K562 (cell line): ENCODE data around the gene KRT81. TPM values are rescaled to one million over a fixed set of nuclear protein-coding genes. Genes with fewer than 3 reads are reported as not detected.

Experiments used
- ATAC-seq: fragments of 200-7000 bp; cut with Tn5 transposase; 3 replicates; pipeline ENCODE4 v1.9.1; 2020; ENCODE audit warnings: moderate library complexity
- BruUV-seq: library from RNA; stranded (reverse); fragments of 400-500 nt; replicated peaks from 2 replicates; lab custom pipeline; 2021; lab: Mats Ljungman, UMichigan
- CTCF ChIA-PET: fragments of 300-600 bp; formaldehyde crosslinking; extraction: SDS; loops from one replicate; lab custom pipeline; 2021; ENCODE audit warnings: low intra/inter-chr PET ratio; lab: Yijun Ruan, JAX
- POLR2A ChIA-PET: fragments of 300-600, 350-650 bp; sonication (Branson Sonifier 250); formaldehyde crosslinking; extraction: SDS; loops from one replicate; lab custom pipeline; 2021; ENCODE audit warnings: antibody characterized with exemption, inconsistent platforms; lab: Yijun Ruan, JAX
- DNase-seq, 4 experiments: peaks; one replicate each; pipeline versions ENCODE4 v3.0.0 to v3.0.0-alpha.2; 2011 to 2018; ENCODE audit warnings: low spot score in 3 of 4, mixed read lengths in 3 of 4; ENCODE audit errors: extremely low read depth in 1 of 4
- FAIRE-seq: peaks from 2 replicates; lab custom pipeline; 2011; peaks lifted over from hg19 to GRCh38; lab: Jason Lieb, UNC
- H2AFZ ChIP-seq: 2 replicates; pipeline ENCODE4 v1.6.0; 2011; ENCODE audit warnings: low read depth, low read length, control low read depth, inconsistent platforms
- H3K27ac ChIP-seq: fragments of 200-600 bp; 3 replicates; pipeline ENCODE4 v1.8.0; 2011; ENCODE audit warnings: low read depth, mild to moderate bottlenecking, control low read depth, inconsistent platforms, low read length, moderate library complexity, mixed read lengths; ENCODE audit errors: extremely low read depth
- H3K27me3 ChIP-seq, 2 experiments: fragments of 300-600 bp in 1 of 2; 2 replicates in 1 of 2; 3 replicates in 1 of 2; pipeline versions ENCODE4 v1.6.0 to v1.8.0; 2011; ENCODE audit warnings: inconsistent platforms in 2 of 2, low read length in 2 of 2, mild to moderate bottlenecking in 1 of 2, mixed read lengths in 1 of 2, moderate library complexity in 1 of 2; ENCODE audit not compliant: control insufficient read depth in 2 of 2, insufficient read depth in 2 of 2
- H3K36me3 ChIP-seq: fragments of 300-600 bp; 3 replicates; pipeline ENCODE4 v1.8.0; 2011; ENCODE audit warnings: mild to moderate bottlenecking, low read length, inconsistent platforms; ENCODE audit not compliant: control insufficient read depth, insufficient read depth
- H3K4me1 ChIP-seq, 2 experiments: fragments of 200-600 bp in 1 of 2; replicated peaks in 1 of 2; 2 replicates in 1 of 2; 3 replicates in 1 of 2; pipeline versions ENCODE4 v1.5.1 to v1.8.0; 2011; ENCODE audit warnings: inconsistent platforms in 2 of 2, low read length in 2 of 2, mild to moderate bottlenecking in 1 of 2, mixed read lengths in 1 of 2, moderate library complexity in 1 of 2; ENCODE audit not compliant: control insufficient read depth in 2 of 2, insufficient read depth in 2 of 2
- H3K4me2 ChIP-seq: 2 replicates; pipeline ENCODE4 v1.6.1; 2011; ENCODE audit warnings: low read length, control low read depth, inconsistent platforms, mixed read lengths; ENCODE audit not compliant: insufficient read depth
- H3K4me3 ChIP-seq: fragments of 200-600 bp; sonication (generic), shearing (Covaris generic); 2 replicates; pipeline ENCODE4 v1.5.1; 2016; ENCODE audit warnings: control low read depth, inconsistent platforms
- H3K79me2 ChIP-seq: fragments of 200-600 bp; 3 replicates; pipeline ENCODE4 v1.8.0; 2011; ENCODE audit warnings: low read length, inconsistent platforms; ENCODE audit not compliant: control insufficient read depth, insufficient read depth
- H3K9ac ChIP-seq, 2 experiments: 2 replicates each; pipeline versions ENCODE4 v1.6.0 to v1.6.1; 2011; ENCODE audit warnings: low read depth in 2 of 2, low read length in 2 of 2, control low read depth in 1 of 2, inconsistent platforms in 1 of 2, mild to moderate bottlenecking in 1 of 2, mixed read lengths in 1 of 2; ENCODE audit not compliant: insufficient read depth in 1 of 2
- H3K9me1 ChIP-seq: one replicate; pipeline ENCODE4 v1.6.0; 2011; ENCODE audit warnings: inconsistent platforms, mild to moderate bottlenecking, low read length, moderate library complexity; ENCODE audit not compliant: control insufficient read depth, insufficient read depth
- H3K9me3 ChIP-seq: replicated peaks from 2 replicates; pipeline ENCODE4 v1.5.1; 2011; ENCODE audit warnings: low read depth, low read length, inconsistent platforms; ENCODE audit not compliant: control insufficient read depth, insufficient read depth
- H4K20me1 ChIP-seq: replicated peaks from 2 replicates; pipeline ENCODE4 v1.6.1; 2011; ENCODE audit warnings: low read length, inconsistent platforms, mixed read lengths; ENCODE audit not compliant: control insufficient read depth, insufficient read depth
- DPF2 ChIP-seq: fragments of 450-650 bp; IDR thresholded peaks from 2 replicates; pipeline ENCODE4 v1.6.1; 2016
- ETV1 ChIP-seq: fragments of 450-650 bp; conservative IDR thresholded peaks from 2 replicates; pipeline ENCODE4 v1.6.1; 2016; ENCODE audit warnings: missing genetic modification characterization, control low read depth, low read depth, missing compliant biosample characterization
- HDAC1 ChIP-seq, 2 experiments: fragments of 450-650 bp; IDR thresholded peaks; 2 replicates each; pipeline ENCODE4 v1.6.1; 2016 to 2017; ENCODE audit warnings: inconsistent platforms in 1 of 2, mild to moderate bottlenecking in 1 of 2, moderate library complexity in 1 of 2
- HNRNPUL1 ChIP-seq: fragments of 200-400 bp; formaldehyde crosslinking; IDR thresholded peaks from 2 replicates; pipeline ENCODE4 v1.6.1; 2017; ENCODE audit warnings: low read length
- NBN ChIP-seq: fragments of 450-650 bp; IDR thresholded peaks from 2 replicates; pipeline ENCODE4 v1.6.1; 2016; ENCODE audit warnings: low read depth, mild to moderate bottlenecking
- NCOA6 ChIP-seq: fragments of 450-650 bp; IDR thresholded peaks from 2 replicates; pipeline ENCODE4 v1.6.1; 2017; ENCODE audit warnings: mild to moderate bottlenecking
- ZNF184 ChIP-seq: sonication (generic); formaldehyde crosslinking; IDR thresholded peaks from 2 replicates; pipeline ENCODE4 v1.5.0; 2020; ENCODE audit warnings: missing genetic modification reagents
- ZNF507 ChIP-seq: conservative IDR thresholded peaks from 2 replicates; pipeline ENCODE4 v1.6.1; 2017; ENCODE audit warnings: missing genetic modification characterization, missing compliant biosample characterization
- ZNF561 ChIP-seq: fragments of 450-650 bp; formaldehyde crosslinking; conservative IDR thresholded peaks from 2 replicates; pipeline ENCODE4 v1.4.0; 2020; ENCODE audit warnings: mild to moderate bottlenecking, moderate library complexity
- ZNF583 ChIP-seq: fragments of 250-450 bp; sonication (Bioruptor Pico); IDR thresholded peaks from 2 replicates; pipeline ENCODE4 v1.4.0; 2020
- ZNF780A ChIP-seq: fragments of 250-450 bp; sonication (Bioruptor Pico); IDR thresholded peaks from 2 replicates; pipeline ENCODE4 v1.5.0; 2021; ENCODE audit warnings: mild to moderate bottlenecking
- WGBS: fragments of 100-300 bp; shearing (Covaris generic); methylation state at CpG from one replicate; pipeline ENCODE4 v1.1.6; 2016; ENCODE audit warnings: low coverage, mixed read lengths; ENCODE audit not compliant: insufficient coverage; ENCODE audit errors: missing lambda C conversion rate; 5-methylcytosine and 5-hydroxymethylcytosine counted together
- in situ Hi-C: fragments of 300-500 bp; cut with MboI; formaldehyde crosslinking; loops from 4 replicates; pipeline ENCODE4 v1.15.0; 2018; ENCODE audit warnings: inconsistent platforms, mixed read lengths
- intact Hi-C: fragments of 100-400 bp; cut with micrococcal nuclease; formaldehyde crosslinking; loops from 2 replicates; pipeline ENCODE4 v1.14.2; 2022
- polyA plus RNA-seq, 8 experiments: library from polyadenylated mRNA; depleted of rRNA in 4 of 8; stranded (reverse) in 5 of 8; unstranded in 3 of 8; fragments of >200 nt; fragmentation: Nextera tagmentation in 2 of 8; fragmentation: Illumina TruSeq in 1 of 8; extraction: Ambion mirVana in 2 of 8; extraction: Trizol in 1 of 8; gene quantifications; 2 replicates each; pipeline versions ENCODE4 v1.2.1 to v1.2.3, GENCODE V29; 2011 to 2014; ENCODE audit warnings: inconsistent platforms in 1 of 8, missing spikeins in 1 of 8
- total RNA-seq, 7 experiments: library from RNA; depleted of rRNA in 6 of 7; stranded (reverse); fragments of >200 nt in 6 of 7; fragmentation: Illumina TruSeq in 2 of 7; extraction: Trizol in 2 of 7; gene quantifications; 2 replicates each; pipeline versions ENCODE4 v1.2.1 to v1.2.3, GENCODE V29; 2011 to 2021; ENCODE audit warnings: low replicate concordance in 1 of 7
- TF ChIP-seq, protein P1 (sequence below): fragments of 250-450 bp; sonication (Bioruptor Pico); IDR thresholded peaks from 2 replicates; pipeline ENCODE4 v1.4.0; 2020; ENCODE audit warnings: borderline replicate concordance
- TF ChIP-seq, protein P2 (sequence below): fragments of 250-450 bp; sonication (Bioruptor Pico); IDR thresholded peaks from 2 replicates; pipeline ENCODE4 v1.5.1; 2021; ENCODE audit warnings: mild to moderate bottlenecking

KRT81 gene
- total and polyA plus RNA-seq, 9 of the 15 experiments (the other 6 are each of a cell fraction or from before 2014, with no cell fraction given), result 0.27 TPM; not detected in 8

GRCh38 chr12:52310622-52311284 lies 19.4 kb upstream of the KRT81 start (continued):
- TF ChIP-seq, protein P1, sequence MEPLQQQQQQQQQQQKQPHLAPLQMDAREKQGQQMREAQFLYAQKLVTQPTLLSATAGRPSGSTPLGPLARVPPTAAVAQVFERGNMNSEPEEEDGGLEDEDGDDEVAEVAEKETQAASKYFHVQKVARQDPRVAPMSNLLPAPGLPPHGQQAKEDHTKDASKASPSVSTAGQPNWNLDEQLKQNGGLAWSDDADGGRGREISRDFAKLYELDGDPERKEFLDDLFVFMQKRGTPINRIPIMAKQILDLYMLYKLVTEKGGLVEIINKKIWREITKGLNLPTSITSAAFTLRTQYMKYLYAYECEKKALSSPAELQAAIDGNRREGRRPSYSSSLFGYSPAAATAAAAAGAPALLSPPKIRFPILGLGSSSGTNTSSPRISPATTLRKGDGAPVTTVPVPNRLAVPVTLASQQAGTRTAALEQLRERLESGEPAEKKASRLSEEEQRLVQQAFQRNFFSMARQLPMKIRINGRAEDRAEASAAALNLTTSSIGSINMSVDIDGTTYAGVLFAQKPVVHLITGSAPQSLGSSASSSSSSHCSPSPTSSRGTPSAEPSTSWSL, result no peak
- TF ChIP-seq HNRNPUL1 (no peak), ZNF507 (tag) (no peak), NCOA6 (no peak), HDAC1 (IDR thresholded peaks at IDR 0.05) (no peak)

GRCh38 chr12:52308806-52309425 lies 17.6 kb upstream of the KRT81 start:
- Histone ChIP-seq H3K4me2 (no peak overlapping the region), H3K9me3 (no peaks in the 10 kb centered on the region), H2AFZ (no peak overlapping the region), H3K27ac (no peak overlapping the region), H3K36me3 (no peaks in the 10 kb centered on the region), H3K27me3 (peaks cover 13 to 42% of the 10 kb centered on the region in 2 experiments; a peak in 4 of 5 replicates), H3K79me2 (no peaks in the 10 kb centered on the region), H3K9me1 (no peaks in the 10 kb centered on the region), H3K4me3 (no peak overlapping the region), H3K9ac (no peak overlapping the region), H4K20me1 (no peaks in the 10 kb centered on the region; the same call in 1 of the 2 replicates), H3K4me1 (peaks cover 0 to 8% of the 10 kb centered on the region in 2 experiments; a peak in 2 of 5 replicates)
- ATAC-seq (no peak), DNase-seq (no peak), FAIRE-seq (no peak)
- in situ Hi-C loops (no loop called here), intact Hi-C loops (no loop called here)
- 1% methylated on average over 13 of the region's 15 CpGs for WGBS
- BruUV-seq, result no TSS peak
- ChIA-PET POLR2A (no interaction called here), CTCF (no interaction called here)
- no peak for TF ChIP-seq ZNF583 (CRISPR knock-in tag)
- TF ChIP-seq, protein P2, sequence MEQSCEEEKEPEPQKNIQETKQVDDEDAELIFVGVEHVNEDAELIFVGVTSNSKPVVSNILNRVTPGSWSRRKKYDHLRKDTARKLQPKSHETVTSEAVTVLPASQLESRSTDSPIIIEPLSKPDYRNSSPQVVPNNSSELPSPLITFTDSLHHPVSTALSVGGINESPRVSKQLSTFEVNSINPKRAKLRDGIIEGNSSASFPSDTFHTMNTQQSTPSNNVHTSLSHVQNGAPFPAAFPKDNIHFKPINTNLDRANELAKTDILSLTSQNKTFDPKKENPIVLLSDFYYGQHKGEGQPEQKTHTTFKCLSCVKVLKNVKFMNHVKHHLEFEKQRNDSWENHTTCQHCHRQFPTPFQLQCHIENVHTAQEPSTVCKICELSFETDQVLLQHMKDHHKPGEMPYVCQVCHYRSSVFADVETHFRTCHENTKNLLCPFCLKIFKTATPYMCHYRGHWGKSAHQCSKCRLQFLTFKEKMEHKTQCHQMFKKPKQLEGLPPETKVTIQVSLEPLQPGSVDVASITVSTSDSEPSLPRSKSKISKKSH (CRISPR knock-in tag), result no peak
- no peak for TF ChIP-seq DPF2
- TF ChIP-seq NBN, result no peak
- TF ChIP-seq ETV1 (tag), result no peak
- no peak for TF ChIP-seq ZNF780A
- no peak for TF ChIP-seq ZNF561 (CRISPR knock-in tag)
- no peak for TF ChIP-seq ZNF184 (CRISPR knock-in tag)
